ENCODE results near the gene SKAP2. TPM values are rescaled to one million over a fixed set of nuclear protein-coding genes. Genes with fewer than 3 reads are reported as not detected.

Gene SKAP2
- total and polyA plus RNA-seq, 7 donors: 13.0 to 34.2 (median 19.3) TPM

DNA sequence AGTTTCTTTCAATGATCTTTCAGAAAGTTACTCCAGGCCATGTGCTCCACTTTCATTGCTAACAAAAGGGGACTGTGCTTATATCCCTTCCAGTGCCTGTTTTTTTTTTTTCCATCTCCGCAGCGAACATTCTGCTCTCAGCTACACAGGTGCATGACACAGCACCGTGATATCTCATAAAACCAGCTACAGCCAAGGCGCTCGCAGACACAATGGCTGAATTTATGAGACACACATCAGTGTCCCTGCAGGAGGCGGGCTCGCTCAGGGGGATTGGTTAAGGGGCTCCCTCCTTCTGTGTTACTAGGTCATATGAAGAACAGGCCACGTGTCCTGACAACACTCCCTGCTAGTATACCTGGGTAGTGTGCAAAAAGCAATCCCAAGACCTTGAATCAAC lies 245.5 kb downstream of the SKAP2 start:
- DNase-seq: no peak

DNA sequence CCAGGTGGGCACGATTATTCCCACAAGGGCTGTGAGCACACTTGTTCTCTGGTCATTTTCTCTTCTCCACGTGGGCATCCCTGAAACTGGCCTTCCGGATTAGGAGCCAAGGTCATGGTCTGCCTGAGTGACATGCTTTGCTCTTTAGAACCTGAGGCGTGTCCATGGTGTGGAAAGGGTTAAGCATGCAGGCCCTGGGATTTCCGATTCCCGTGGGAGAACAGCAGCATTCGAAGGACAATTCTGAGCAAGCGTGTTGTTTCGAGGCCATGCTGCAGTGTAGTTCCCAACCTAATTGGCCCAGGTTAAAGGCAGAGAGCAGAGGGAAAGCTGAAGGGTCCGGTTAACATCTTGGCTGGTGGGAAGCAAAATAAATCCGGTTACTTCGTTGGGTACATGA lies 245.9 kb downstream of the SKAP2 start:
- DNase-seq: no peak
- no peak overlapping the region for H3K27ac ChIP-seq
- no peaks in the 10 kb centered on the region for H3K9me3 ChIP-seq
- no peaks in the 10 kb centered on the region for H3K36me3 ChIP-seq
- no peak overlapping the region for H3K4me3 ChIP-seq
- WGBS, 2 donors: 80 to 83% methylated on average over 12 of the region's 12 CpGs
- H3K27me3 ChIP-seq: no peaks in the 10 kb centered on the region
- TF ChIP-seq, protein P1, sequence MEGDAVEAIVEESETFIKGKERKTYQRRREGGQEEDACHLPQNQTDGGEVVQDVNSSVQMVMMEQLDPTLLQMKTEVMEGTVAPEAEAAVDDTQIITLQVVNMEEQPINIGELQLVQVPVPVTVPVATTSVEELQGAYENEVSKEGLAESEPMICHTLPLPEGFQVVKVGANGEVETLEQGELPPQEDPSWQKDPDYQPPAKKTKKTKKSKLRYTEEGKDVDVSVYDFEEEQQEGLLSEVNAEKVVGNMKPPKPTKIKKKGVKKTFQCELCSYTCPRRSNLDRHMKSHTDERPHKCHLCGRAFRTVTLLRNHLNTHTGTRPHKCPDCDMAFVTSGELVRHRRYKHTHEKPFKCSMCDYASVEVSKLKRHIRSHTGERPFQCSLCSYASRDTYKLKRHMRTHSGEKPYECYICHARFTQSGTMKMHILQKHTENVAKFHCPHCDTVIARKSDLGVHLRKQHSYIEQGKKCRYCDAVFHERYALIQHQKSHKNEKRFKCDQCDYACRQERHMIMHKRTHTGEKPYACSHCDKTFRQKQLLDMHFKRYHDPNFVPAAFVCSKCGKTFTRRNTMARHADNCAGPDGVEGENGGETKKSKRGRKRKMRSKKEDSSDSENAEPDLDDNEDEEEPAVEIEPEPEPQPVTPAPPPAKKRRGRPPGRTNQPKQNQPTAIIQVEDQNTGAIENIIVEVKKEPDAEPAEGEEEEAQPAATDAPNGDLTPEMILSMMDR (IDR thresholded peaks at IDR 0.05): no peak
- TF ChIP-seq EP300 (IDR thresholded peaks at IDR 0.05): no peak
- TF ChIP-seq POLR2A (IDR thresholded peaks at IDR 0.05): no peak
- no peak for TF ChIP-seq POLR2AphosphoS5 (IDR thresholded peaks at IDR 0.05)
- H3K4me1 ChIP-seq: no peaks in the 10 kb centered on the region
- intact Hi-C loops (cut with DNase I): no loop called here

More for the DNA sequence above, 245.5 kb downstream of the SKAP2 start:
- H3K4me1 ChIP-seq: no peaks in the 10 kb centered on the region
- H3K27ac ChIP-seq: no peak overlapping the region
- 87 to 92% methylated on average over 8 of the region's 8 CpGs for WGBS, 2 donors
- no peaks in the 10 kb centered on the region for H3K27me3 ChIP-seq
- intact Hi-C loops (cut with DNase I): no loop called here
- no peaks in the 10 kb centered on the region for H3K9me3 ChIP-seq
- TF ChIP-seq, protein P1 (IDR thresholded peaks at IDR 0.05): no peak
- TF ChIP-seq EP300 (IDR thresholded peaks at IDR 0.05): no peak
- no peak for TF ChIP-seq POLR2AphosphoS5 (IDR thresholded peaks at IDR 0.05)
- H3K36me3 ChIP-seq: no peaks in the 10 kb centered on the region
- no peak overlapping the region for H3K4me3 ChIP-seq

Other genes starting within 250 kb of the SKAP2 start
- 1 to 10 TPM in 2 of 4 donors, under 1 TPM in 2; 0.14 to 1.1 (median 0.95) TPM for gene HOXA1, start 231.4 kb upstream of the SKAP2 start, total RNA-seq
- gene HOXA1, start 231.4 kb upstream of the SKAP2 start, polyA plus RNA-seq: 1 to 10 TPM in 2 of 3 donors, under 1 TPM in 1; 0.69 to 2.4 (median 2.0) TPM
- gene HOXA2, start 238.1 kb upstream of the SKAP2 start, total RNA-seq: 1 to 10 TPM; 1.6 to 4.3 (median 3.2) TPM
- gene HOXA2, start 238.1 kb upstream of the SKAP2 start, polyA plus RNA-seq: 1 to 10 TPM in 1 of 3 donors, under 1 TPM in 2; 0.60 to 1.9 (median 0.69) TPM